Measurements from ENCODE around the gene TMEM139.

TMEM139 gene

DNA sequence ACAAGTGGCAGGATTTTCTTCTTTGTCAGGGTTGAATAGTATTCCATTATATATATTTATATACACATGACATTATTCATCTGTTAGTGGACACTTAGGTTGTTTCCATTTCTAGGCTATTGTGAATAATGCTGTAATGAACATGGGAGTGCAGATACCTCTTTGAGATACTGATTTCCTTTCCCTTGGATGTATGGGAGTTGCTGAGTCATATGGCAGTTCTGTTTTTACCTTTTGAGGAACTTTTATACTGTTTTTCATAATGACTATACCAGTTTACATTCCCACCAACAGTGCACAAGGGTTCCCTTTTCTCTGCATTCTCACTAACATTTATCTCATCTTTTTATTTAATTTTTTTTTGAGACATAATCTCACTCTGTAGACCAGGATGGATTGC lies 29.4 kb downstream of the TMEM139 start:
- H3K4me1 ChIP-seq, result no peaks in the 10 kb centered on the region
- TF ChIP-seq, protein P1, sequence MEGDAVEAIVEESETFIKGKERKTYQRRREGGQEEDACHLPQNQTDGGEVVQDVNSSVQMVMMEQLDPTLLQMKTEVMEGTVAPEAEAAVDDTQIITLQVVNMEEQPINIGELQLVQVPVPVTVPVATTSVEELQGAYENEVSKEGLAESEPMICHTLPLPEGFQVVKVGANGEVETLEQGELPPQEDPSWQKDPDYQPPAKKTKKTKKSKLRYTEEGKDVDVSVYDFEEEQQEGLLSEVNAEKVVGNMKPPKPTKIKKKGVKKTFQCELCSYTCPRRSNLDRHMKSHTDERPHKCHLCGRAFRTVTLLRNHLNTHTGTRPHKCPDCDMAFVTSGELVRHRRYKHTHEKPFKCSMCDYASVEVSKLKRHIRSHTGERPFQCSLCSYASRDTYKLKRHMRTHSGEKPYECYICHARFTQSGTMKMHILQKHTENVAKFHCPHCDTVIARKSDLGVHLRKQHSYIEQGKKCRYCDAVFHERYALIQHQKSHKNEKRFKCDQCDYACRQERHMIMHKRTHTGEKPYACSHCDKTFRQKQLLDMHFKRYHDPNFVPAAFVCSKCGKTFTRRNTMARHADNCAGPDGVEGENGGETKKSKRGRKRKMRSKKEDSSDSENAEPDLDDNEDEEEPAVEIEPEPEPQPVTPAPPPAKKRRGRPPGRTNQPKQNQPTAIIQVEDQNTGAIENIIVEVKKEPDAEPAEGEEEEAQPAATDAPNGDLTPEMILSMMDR (IDR thresholded peaks at IDR 0.05), result no peak
- no peaks in the 10 kb centered on the region for H3K27me3 ChIP-seq
- no peak for DNase-seq
- peaks cover 0 to 6% (median 4%) of the 10 kb centered on the region in 3 donors for H3K36me3 ChIP-seq
- no peaks in the 10 kb centered on the region for H3K9me3 ChIP-seq
- no peak overlapping the region for H3K27ac ChIP-seq
- intact Hi-C loops (cut with DNase I; ENCODE audit: low total_unique reads), result no loop called here
- no peak overlapping the region for H3K4me3 ChIP-seq

DNA sequence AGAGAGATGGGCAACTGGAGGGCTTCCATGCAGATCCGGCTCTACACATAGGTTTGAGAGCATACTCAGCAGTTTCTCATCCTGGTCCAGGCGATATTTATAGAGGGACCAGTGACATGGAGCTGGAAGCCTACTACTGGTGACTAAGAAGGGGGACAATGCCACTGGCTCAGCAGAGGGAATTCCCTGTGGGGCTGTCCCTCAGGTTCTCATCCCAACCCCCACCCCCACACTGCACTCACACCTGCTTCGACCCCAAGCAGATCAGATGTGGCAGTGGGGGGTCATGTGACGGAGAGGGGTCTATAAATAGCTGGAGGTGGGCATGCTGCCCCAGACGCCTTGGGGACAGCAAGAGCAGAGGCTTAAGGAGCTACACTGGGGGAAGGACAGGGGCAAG lies 31.0 kb downstream of the TMEM139 start, which contains the start of gene CLCN1:
CLCN1 (plus strand) TSS at position 336 of the 400 bp plus-strand sequence. CDS start 102 bp downstream, outside the sequence.
- no peaks in the 10 kb centered on the region for H3K36me3 ChIP-seq
- TF ChIP-seq, protein P1 (IDR thresholded peaks at IDR 0.05), result no peak
- no peaks in the 10 kb centered on the region for H3K27me3 ChIP-seq
- no peaks in the 10 kb centered on the region for H3K9me3 ChIP-seq
- H3K4me3 ChIP-seq, result no peak within 1 kb of the TSS
- no peaks in the 10 kb centered on the region for H3K4me1 ChIP-seq
- H3K27ac ChIP-seq, result no peak within 1 kb of the TSS
- DNase-seq, result no peak
- intact Hi-C loops (cut with DNase I; ENCODE audit: low total_unique reads), result no loop called here

DNA sequence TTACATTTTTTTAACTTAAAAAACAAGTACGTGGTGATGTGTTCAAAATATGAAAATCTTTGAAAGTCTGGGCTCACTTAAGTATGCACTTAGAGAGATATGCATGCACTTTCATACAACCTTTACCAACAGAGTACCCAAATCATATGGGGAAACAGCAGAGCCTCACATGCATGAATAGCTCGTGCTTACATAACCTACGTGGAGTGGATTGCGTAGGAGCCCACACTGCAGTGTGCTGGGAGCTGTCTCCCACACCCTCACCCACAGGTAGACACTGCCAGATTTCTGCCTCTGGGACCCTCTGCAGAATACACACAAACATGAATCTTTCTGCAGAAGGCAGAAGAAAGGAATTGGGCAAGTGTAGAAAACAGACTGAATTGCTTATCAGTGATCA lies 31.7 kb downstream of the TMEM139 start:
- TF ChIP-seq, protein P1 (IDR thresholded peaks at IDR 0.05), result no peak
- Histone ChIP-seq H3K27me3 (no peaks in the 10 kb centered on the region), H3K4me3 (no peak overlapping the region), H3K9me3 (no peaks in the 10 kb centered on the region), H3K36me3 (no peaks in the 10 kb centered on the region), H3K27ac (no peak overlapping the region), H3K4me1 (no peaks in the 10 kb centered on the region)
- DNase-seq, result no peak
- intact Hi-C loops (cut with DNase I; ENCODE audit: low total_unique reads), result no loop called here

DNA sequence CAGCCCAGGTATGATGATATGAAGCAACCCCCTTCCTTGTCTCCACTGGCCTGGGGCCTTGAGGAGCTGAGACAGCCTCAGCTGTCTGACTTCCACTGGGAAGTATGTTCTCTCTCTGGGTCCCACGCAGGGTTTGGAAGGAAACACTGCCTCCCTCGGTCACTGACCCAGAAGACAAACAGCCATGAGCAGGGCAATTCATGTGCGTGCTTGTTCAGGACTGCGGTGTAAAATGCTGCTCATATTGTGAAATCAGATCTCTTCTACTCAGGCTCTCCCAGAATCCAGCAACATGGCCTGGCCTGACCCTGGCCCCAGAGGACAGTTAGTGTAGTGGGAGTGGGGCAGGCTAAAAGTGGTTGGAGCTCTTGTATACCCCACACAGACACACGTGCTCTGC lies 33.9 kb downstream of the TMEM139 start:
- intact Hi-C loops (cut with DNase I; ENCODE audit: low total_unique reads), result no loop called here
- Histone ChIP-seq H3K27ac (no peak overlapping the region), H3K4me3 (no peak overlapping the region), H3K27me3 (peaks cover 0 to 4% of the 10 kb centered on the region in 2 donors), H3K9me3 (no peaks in the 10 kb centered on the region), H3K4me1 (no peaks in the 10 kb centered on the region), H3K36me3 (no peaks in the 10 kb centered on the region)
- TF ChIP-seq, protein P1 (IDR thresholded peaks at IDR 0.05), result no peak
- no peak for DNase-seq

DNA sequence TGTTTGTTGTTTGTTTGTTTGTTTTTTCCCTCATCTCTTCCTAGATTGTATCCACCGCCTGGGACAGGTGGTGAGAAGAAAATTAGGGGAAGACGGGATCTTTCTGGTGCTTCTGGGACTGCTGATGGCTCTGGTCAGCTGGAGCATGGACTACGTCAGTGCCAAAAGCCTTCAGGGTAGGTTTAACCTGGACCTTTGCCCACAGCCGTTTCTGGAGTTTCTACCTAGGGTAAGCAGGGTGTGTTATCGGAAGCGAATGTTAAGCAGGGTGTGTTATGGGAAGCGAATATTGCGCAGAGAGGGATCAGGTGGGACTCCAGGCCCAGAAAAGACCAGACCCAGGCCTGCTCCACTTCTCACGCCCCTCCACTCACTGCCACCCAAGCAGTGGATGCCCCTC lies 35.9 kb downstream of the TMEM139 start:
- Histone ChIP-seq H3K4me1 (no peaks in the 10 kb centered on the region), H3K9me3 (no peaks in the 10 kb centered on the region), H3K36me3 (no peaks in the 10 kb centered on the region), H3K27me3 (peaks cover 0 to 4% of the 10 kb centered on the region in 2 donors), H3K27ac (no peak overlapping the region), H3K4me3 (no peak overlapping the region)
- TF ChIP-seq, protein P1 (IDR thresholded peaks at IDR 0.05), result no peak
- intact Hi-C loops (cut with DNase I; ENCODE audit: low total_unique reads), result no loop called here
- DNase-seq, result no peak

DNA sequence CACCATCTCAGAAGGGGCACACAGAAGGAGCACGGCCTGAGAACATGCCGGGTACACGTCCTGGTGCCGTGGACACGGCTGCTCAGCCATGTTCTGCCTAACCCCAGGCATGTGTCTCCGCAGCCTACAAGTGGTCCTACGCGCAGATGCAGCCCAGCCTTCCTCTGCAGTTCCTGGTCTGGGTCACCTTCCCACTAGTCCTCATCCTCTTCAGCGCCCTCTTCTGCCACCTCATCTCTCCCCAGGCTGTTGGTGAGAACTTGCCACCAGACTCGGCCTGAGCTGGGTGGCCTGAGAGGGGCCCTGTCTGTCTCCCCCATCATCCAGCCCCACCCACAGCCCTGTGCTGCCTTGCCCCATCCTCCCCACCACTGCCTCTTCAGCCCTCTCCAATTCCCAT lies 36.5 kb downstream of the TMEM139 start:
- Histone ChIP-seq H3K4me1 (no peaks in the 10 kb centered on the region), H3K9me3 (no peaks in the 10 kb centered on the region), H3K27ac (no peak overlapping the region), H3K27me3 (peaks cover 0 to 4% of the 10 kb centered on the region in 2 donors), H3K36me3 (no peaks in the 10 kb centered on the region), H3K4me3 (no peak overlapping the region)
- TF ChIP-seq, protein P1 (IDR thresholded peaks at IDR 0.05), result no peak
- intact Hi-C loops (cut with DNase I; ENCODE audit: low total_unique reads), result no loop called here
- no peak for DNase-seq

Measured in tibial artery (tissue), 4 donors.